Activated CD4-positive, alpha-beta T cell treated with anti-CD3 and anti-CD28 coated beads for 24 hours (primary cell): ENCODE data around the gene MICOS13.
"Not testable (repeated sequence)": the region's sequence is repeated elsewhere in the genome, so short reads cannot be mapped to it uniquely, and the experiment has no call there.

Source experiments
- DNase-seq, 2 donors: peaks; one replicate each; pipeline ENCODE4 v3.0.0-alpha.2; 2020; ENCODE audit warnings: low read depth in 2 of 2

Gene MICOS13

DNA sequence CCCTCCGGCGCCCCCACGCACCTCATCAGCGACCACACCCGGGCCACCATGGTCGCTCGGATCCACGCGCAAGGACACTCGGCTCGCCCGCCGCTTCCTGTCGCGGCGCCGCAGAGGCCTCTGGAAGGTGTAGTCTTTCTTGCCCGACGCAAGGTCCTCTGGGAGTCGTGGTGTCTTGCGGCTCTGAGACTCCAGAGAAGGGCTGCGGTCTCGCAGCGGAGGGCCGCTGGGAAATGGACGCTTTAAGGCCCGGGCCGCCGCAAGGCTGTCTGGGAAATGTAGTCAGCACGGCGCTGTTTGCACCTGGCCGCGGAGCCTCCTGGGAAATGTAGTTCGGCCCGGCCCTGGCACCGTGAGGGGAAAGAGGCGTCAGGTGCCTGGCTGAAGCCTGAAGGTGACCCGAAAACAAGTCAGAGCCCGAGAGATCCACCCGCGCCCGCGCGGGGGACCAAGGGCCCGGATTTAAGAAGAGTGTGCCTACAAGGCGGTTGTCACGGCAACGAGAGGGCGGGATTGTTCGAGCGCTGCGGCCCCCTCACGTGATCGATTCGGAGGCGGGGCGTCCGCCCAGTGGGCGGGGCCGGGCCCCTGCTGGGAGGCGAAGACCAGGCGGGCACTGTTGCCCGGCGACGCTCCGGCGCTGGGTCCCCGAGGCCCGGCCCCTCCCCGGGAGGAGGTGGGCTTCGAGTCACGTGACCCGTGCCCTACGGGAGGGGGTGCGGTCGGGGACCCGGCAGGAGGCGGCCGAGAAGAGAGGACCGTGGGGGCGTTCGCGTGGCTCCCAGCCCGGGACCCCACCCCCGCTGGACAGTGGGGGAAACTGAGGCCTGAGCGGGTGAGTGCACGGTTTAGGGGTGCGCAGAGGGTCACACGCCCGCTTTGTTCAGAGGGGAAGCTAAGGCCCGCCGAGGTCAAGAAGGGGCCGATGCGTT lies at the start of gene MICOS13, which contains the start of gene HSD11B1L:
Gene MICOS13 (minus strand): TSS at position 80 of the 932 bp plus-strand sequence. CDS start 30 bp downstream, at position 50.
Gene HSD11B1L (plus strand): TSS at position 591 of the 932 bp plus-strand sequence. CDS start 3,806 bp downstream, outside the sequence.
- peak; percentile 95 for DNase-seq

DNA sequence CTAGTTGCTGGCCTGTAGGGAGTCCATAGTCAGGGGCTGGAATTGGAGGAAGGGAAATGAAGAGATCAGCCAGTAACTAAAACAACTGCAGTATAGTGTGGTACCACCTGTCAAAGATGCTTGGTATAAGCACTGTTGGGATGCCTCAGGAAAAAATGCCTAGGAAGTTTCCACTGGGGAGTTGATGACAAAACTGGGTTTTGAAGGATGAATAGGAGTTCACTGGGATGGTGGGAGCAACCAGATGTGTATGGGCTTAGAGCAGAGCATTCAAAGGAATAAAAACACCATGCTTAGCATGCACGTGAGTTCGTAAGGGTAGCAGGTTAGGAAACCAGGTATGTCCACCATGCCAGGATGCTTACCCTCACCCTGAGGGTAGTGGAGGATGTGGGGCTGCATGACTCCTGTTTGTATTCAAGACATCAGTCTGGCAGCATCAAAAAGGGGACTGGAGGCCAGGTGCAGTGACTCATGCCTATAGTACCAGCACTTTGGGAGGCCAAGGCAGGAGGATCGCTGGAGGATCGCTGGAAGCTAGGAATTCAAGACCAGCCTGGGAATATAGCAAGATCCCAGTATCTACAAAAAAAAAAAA lies 47.2 kb upstream of the MICOS13 start:
- no peak for DNase-seq

- DNase-seq, result peak; percentile 96 to 97
Measured at GRCh38 chr19:5719961-5720790, 39.9 kb upstream of the MICOS13 start, which contains the start of the genes CATSPERD and LONP1. Gene CATSPERD (plus strand): TSS chr19:5720637. CDS start chr19:5720738, 101 bp downstream. Gene LONP1 (minus strand): TSS chr19:5720146. CDS start chr19:5720132, 14 bp downstream.

DNA sequence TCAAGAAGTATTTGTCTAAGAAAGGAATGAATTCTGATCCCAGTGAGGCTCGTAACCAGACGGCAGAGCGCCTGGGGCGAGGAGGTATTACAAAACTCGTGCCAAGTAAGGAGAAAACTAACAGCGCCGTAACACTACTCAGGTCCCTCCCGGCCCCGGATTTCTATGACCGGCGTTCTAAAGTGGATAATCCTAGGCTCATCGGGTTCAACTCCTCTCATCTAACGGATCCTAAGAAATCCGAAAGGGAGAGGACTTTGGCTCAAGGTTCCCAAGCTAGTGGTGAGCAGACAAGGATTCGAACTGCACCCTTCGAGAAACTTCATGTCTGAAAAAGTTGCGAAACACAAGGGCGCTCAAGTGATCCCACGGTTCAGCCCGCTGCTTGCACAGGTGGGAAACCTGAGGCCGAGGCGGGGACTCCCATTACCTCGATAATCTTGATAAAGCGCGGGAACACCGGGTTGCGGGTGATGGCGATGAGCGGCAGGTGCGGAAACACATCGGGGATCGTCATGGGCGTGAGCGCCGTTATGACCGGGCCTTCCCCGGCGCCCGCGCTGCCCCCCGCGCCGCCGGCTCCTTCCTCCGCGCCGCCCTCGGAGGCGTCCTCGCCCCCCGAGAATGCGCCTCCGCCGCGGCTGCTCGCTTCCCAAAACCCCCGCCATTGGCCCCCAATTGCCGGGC lies 39.1 kb upstream of the MICOS13 start:
- DNase-seq, result no peak

DNA sequence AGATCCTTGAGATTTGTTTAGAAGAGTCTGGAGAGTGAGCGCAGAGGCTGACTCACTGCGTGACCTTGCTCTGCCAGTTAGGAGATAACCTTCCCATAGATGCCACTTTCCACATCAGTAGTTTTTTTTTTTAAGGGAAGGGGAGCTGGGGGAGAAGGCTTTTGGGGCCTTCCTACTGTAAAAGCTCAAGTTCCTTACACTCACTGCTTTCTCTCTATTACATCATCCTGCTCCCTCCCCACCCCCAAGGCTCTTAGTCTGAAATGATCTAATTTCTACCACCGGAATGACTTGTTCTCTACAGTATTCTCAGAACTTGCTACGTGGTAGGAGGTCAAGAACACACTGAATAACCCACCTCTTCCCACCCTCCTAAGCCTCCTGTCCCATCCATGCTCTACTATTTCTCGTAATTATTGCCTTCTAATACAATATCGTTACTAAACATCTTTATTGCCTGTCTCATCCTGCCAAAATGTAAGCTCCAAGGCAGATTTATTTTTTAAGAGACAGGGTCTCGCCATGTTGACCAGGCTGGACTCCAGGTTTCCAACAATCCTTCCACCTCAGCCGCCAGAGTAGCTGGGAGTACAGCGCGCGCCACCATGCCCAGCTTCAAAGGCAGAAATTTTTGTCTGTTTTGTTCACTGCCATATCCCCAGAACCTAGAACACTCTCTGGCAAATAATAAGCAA lies 38.4 kb upstream of the MICOS13 start:
- DNase-seq, result peak in 1 of 2 donors; percentile 54

DNA sequence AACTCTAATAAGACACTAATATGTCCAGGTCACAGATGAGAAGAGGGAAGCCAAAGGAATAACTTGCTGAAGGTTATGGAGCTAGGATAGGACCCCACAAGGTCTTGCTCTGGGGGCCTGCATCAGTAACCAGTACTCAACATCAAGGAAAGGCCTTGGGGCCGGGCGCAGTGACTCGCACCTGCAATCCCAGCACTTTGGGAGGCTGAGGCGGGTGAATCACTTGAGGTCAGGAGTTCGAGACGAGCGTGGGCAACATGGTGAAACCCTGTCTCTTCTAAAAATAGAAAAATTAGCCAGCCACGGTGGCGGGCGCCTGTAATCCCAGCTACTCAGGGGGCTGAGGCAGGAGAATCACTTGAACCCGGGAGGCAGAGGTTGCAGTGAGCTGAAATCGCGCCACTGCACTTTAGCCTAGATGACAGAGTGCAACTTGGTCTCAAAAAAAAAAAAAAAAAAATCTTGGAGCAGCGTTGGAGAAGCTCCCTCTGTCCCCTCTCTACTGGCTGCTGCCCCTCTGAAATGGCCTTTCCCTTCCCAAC lies 37.8 kb upstream of the MICOS13 start:
- DNase-seq, result no peak

GRCh38 chr19:5717215-5717935 lies 37.1 kb upstream of the MICOS13 start:
- no peak for DNase-seq

DNA sequence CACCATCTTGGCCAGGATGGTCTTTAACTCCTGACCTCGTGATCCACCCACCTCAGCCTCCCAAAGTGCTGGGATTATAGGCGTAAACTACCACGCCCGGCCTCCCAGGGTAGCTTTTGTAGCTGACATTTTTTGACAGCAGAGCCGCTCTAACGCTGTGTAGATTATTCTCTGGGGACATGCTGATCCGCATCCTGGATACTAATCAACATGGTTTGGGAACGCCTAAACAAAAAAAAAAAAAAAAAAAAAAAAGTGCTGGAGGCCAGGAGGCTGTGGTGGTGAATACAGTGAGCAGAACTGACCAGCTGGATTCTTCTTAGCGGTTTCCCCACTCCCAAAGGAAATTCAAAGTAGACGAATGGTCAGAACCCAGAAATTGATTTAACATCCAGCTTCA lies 34.5 kb upstream of the MICOS13 start:
- DNase-seq, result no peak

GRCh38 chr19:5713228-5713627 lies 32.9 kb upstream of the MICOS13 start:
- DNase-seq, result no peak

- no peak for DNase-seq
Measured at GRCh38 chr19:5711713-5712161, 31.4 kb upstream of the MICOS13 start.

DNA sequence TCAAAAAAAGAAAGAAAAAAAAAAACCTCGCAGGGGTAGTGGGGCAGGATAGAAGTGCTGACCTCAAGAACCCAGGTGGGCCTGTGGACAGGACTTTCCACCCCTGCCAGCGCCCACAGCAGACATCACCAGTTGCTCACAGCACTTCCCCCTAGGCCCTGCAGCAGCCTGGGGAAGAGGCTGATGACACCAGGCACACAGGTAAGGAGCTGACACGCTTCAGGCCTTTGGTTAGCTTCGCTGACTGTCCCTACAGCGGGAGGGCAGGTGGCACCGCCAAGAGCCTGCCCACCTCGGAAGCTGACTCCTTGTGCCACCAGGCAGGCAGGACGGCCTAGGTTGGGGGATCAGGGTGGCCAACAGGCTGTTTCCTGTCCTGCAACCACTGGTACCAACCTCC lies 30.7 kb upstream of the MICOS13 start:
- no peak for DNase-seq

DNA sequence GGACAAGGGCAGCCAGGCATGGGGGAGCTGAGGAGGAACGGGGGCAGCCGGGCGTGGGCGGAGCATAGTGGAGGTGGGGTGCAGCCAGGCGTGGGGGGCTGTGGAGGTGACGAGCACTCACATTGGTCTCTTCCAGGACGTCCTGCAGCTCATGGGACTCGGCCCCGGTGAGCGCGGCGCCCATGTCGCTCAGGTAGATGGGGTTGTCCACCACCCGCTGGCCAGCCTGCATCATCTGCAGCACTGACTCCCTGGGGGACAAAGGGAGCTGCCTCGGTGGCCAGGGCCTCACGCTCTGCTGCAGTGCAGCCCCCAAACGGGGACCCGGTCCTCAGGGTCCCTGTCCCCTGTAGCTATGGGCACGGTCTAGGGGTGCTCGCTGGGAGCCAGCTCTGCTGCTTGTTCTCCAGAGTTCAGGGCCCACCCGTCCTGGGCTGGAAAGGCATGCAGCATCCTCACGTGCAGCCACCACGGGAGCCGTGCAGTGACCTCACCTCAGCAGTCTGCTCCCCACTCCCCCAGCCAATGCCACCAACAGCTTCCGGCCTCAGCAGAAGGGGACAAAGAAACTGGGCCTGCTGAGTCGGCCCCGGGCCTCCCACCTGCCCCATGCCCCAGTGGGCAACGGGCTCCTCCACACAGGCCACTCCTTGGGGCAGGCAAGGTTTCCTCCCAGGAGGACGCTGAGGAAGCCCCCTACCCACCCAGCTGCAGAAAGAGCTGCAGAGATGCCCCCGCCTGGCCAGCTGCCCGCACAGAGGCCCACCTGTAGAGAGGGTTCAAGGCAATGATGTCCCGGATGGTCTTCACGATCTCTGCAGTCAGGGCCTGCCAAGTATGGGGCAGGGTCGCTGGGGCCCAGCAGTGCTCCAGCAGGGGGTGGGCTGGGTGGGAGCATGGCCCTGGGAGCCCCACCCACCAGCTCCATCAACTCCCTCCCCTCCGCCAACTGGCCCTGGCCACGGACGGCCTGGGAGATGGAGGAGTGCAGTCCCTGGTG lies 27.6 kb upstream of the MICOS13 start:
- no peak for DNase-seq

DNA sequence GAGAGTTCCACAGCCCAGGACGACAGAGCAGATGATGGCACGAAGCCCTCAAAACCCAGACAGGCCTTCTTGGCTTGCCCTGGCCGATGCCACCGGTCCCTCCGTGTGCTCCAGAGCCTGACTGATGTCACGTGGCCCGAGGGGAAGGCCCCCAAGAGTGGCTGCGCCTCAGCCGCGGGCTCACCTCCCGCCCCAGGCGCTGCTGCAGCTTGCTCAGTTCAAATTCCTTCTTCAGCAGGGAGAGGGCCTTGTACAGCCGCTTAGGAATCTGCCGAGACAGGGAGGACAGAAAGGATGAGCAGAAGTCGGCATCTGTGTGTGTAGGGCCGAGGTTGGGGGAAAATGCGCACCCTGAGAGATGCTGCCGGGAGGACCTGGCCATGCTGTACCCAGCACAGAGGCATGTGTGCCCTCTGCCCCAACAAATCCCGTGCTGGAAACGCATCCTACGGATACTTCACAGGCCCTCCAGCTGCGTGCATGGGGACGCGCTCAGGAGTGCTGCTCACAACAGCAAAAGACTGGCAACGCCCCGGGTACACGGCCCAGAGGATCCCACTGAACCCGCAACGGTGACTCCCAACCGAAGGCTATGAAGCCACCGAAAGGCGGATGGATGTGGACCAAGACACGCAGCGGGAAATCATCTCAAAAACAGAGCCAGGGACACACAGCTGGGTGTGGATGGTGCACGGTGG lies 26.7 kb upstream of the MICOS13 start:
- DNase-seq, result no peak

GRCh38 chr19:5705552-5705951 lies 25.2 kb upstream of the MICOS13 start:
- DNase-seq, result no peak

DNA sequence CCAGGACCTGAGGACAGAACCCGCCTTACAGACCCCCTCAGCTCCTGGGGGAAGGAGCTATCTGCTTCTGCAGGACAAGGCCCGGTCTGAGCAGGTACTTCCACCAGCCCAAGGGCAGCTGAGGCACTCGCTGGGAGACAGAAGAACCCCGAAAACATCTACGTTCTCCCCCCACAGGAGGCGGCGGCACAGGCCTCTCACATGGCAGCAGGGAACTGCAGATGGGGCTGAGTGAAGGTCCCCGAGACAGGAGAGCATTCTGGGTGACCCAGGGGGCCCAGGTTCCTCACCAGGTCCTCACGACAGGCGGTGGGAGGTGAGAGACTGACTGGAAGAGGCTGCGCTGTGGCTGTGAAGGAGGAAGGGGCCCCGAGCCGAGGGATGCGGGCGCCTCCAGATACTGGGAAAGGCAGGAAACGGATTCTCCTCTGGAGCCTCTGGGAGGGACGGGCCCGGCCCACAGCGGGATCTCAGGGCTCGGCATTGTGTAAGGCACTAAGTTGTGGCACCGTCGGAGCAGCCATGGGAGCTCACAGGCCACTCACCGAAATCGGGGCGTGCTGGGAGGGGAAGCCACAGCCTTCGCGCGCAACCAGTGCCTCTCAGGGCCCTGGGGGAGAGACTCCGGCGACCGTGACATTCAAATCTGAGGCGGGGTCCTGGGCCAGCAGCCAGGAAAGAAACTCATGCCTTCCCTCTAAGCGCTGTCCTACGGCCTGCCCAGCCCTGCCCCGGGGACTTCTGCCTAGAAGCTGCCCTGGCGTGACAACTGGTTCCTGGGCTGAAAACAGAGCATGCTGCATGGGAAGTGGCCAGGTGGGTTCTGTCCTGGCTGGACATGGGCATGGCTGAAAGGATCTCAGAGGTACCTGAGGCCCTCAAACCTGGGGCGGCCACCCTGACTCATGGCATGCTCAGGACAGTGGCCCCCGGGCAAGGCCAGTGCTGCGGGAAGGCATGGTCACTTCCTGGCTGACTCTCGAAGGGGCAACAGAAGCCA lies 23.8 kb upstream of the MICOS13 start:
- no peak for DNase-seq

GRCh38 chr19:5702053-5702410 lies 21.7 kb upstream of the MICOS13 start:
- not testable (repeated sequence) for DNase-seq
